Astrocyte of the hippocampus (primary cell): ENCODE data around the gene CAMK2N2.
"Not testable (repeated sequence)": the region's sequence is repeated elsewhere in the genome, so short reads cannot be mapped to it uniquely, and the experiment has no call there.

Experiments
- DNase-seq: peaks from one replicate; pipeline ENCODE4 v3.0.0; 2011; ENCODE audit warnings: low read depth, low spot score

Gene CAMK2N2

DNA sequence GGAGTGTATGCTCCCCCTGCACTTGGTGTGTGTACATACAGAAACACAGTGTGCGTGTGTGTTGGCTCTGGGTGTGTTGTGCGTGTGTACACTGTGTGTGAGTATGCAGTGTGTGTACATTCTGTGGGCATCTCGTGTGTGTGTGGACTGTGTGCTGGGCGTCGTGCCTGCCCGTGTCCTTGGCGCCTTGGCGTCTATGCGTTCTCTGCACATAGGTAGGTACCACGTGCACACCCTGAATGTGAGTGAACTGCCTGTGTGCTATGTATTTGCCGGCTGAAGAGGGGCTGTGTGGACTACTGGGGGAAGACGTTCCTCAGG, 14.0 kb upstream of the CAMK2N2 start:
- no peak for DNase-seq

DNA sequence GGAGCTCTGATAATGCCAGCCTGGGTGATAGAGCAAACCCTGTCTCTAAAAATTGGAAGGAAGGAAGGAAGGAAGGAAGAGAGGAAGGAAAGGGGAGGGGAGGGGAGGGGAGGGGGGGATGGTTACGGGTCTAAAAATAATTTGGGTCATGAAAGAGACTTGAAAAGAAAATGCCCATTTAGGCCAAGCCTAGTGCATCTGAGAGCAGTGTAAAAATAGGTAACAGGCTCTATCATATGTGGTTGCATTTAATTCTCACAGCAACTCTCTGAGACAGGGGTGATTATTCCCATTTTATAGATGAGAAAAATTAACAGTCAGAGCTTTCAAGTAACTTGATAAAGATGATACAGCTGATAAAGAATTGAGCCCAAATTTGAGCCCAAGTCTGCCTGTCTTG, 10.9 kb upstream of the CAMK2N2 start:
- DNase-seq, result no peak

DNA sequence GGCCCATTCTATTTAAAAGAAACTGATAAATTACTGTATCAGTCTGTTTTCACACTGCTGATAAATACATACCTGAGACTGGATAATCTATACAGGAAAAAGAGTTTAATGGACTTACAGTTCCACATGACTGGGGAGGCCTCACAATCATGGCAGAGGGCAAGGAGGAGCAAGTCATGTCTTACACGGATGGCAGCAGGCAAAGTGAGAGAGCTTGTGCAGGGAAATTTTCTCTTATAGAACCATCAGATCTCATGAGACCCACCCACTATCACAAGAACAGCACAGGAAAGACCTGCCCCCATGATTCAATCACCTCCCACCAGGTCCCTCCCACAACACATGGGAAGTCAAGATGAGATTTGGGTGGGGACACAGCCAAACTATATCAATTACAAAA, 5.9 kb upstream of the CAMK2N2 start:
- not testable (repeated sequence) for DNase-seq

DNA sequence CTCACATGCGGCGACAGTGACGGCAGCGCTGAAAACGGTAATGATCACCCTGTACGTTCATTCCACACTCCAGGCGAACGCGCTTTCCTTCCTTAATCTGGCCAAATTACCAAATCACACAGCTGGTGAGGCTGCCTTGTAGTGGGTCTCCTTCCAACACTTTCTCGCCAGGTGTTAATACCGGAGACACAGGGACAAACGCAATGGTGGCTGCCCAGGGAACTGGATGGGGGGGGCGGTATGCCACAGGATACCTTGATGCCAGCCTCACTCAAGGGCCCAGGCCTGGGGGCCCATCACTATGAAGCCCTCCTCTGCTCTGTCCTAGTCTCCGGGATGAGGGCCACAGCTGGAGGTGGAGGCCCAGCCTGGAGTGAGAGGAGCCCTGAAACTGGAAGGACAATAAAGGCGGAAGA, 1.4 kb upstream of the CAMK2N2 start:
- no peak for DNase-seq

DNA sequence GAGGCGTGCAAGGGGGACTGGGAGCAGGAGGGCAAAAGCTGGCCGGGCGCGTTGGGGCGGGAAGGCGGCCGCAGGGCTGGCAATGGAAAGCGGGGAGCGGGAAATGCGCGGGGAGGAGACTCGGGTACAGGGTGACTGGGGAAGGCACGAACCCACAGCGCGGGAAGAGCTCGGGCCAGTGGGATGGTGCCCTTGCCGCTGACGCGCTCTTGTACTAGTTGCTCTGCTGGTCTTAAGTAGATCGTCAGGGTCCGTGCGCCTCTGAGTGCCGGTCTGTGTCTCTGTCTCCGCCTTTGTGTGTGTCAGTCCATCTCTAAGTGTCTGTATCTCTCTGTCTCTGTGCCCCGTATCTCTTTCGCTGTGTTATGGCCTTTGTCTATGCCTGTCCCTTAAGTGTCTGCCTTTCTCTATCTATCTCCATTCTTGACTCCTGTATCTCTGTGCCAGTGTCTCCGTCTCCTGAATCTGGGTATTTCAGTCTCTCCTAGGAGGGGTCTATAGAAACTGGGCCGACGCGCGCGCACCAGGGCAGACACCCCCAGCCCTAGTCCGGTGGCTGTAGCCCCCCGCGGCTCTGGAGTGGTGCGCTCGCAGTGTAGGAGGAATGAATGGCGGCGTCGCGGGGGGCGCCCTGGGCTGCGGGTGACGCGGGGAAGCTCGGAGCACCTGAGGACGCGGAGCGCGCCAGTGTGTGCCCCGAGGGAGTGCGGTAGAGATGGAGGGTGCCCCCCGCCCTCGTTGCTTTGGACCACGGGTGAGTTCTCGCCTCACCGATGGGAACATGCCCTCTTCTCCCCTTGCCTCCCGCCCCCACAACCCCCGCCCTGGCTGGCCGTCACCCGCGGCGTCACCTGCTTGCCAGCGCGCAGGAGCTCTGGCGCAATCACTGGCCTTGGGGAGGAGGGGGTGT, 756 bp upstream of the CAMK2N2 start:
- DNase-seq, result peak; percentile 34

DNA sequence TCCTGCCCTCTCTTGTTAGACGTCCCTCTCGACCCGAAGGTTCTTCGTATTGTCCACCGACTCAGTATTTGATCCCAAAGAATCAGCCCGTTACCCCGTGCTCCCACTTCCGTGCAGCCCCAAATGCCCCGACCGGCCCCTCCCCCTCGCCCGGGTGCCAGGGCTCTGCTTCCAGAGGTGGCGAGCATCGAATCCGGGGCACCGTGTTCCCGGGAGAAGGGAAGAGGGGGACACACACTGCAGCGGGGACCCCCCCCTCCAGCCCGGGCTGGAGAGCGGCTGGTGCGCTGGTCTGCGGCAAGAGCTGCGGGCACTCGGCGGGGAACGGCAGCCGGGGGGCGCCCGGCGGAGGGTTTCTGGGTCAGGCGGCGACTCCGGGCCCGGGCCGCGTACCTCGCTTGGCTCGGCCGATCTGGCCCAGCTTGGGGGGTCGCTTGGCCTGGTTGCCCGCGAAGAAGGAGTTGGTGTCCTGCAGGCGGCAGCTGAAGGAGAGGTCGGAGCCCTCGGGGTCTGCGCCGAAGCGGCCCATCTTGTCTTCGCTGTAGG, 556 bp downstream of the CAMK2N2 start:
- peak; percentile 21 for DNase-seq

DNA sequence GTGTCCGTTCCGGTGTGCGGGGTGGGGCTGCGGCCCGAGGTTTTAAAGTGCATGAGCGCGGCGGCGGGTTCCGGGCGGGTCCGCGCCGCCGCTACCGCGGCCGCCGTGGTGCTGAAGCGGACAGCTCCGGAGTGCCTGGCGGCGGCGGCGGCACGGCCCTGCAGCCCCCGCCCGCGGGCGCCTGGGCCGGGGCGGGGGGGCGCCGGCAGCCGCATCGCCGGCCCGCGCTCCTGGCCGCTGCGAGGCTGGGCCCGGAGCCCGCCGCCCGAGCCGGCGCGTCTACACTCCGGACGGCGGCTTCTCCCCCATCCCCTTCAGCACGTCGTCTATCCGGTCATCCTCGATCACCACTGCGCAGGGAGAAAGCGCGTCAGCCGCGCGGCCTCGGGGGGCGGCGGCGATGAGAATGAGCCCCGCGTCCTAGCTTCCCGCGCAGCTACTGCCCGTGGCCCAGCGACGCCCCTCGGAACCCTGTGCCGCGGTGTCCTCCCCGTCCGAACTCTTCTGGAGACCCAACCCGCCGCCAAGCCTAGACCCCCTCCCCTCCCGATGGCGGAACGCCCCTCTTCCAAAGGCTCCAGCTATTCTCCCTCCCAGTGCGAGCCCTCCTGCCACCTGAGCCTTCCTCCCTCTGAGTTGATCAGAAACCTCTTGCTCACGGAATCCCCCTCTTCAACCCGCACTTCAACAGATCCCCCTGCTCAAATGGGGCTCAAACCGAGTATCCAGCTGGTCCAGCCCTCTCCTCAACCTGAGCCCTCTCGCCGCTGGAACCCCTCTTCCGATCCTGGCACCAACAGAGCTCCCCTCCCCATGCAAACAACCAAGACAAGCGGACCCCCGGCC, 1.3 kb downstream of the CAMK2N2 start:
- peak; percentile 76 for DNase-seq

DNA sequence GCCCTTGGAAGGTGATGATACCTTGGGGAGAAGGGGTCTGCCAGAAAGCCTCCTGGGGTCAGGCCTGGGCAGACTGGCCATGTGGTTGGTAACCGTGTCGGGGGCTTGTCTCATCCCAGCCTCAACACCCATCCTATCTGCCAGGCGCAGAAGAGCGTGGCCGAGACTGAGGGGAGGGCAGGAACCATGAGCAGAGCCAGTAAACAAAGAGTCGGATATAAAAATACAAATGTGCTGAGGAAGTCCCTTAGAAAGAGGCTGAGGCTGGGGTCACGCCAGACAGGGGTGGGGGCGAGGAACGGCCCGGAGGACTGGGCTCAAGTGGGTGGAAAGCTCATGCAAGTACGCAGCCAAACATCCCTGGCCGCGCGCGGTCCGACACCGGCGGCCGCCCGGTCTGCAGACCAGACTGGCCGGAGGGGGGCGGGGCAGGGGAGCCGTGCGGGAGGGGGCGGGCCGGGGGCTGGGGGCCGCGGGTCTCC, 1.9 kb downstream of the CAMK2N2 start:
- no peak for DNase-seq

DNA sequence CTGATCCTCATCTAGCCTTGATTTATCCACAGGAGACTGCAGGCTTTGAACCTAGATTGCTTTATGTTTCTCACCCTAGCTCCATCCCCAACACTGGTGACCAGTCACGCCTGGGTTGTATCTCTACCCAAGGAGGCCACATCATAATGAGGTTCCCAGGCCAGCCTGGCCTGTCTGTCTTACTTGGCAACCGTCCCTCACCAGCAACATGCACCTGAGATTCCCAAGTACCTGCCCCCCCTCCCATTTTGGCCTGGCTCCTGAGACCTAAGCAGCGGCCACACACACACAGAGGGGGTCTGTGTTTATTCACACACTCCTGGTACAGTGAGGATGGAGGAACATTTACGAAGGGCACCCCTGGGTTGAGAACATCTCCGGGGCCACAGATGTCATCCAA, 2.4 kb downstream of the CAMK2N2 start:
- no peak for DNase-seq

DNA sequence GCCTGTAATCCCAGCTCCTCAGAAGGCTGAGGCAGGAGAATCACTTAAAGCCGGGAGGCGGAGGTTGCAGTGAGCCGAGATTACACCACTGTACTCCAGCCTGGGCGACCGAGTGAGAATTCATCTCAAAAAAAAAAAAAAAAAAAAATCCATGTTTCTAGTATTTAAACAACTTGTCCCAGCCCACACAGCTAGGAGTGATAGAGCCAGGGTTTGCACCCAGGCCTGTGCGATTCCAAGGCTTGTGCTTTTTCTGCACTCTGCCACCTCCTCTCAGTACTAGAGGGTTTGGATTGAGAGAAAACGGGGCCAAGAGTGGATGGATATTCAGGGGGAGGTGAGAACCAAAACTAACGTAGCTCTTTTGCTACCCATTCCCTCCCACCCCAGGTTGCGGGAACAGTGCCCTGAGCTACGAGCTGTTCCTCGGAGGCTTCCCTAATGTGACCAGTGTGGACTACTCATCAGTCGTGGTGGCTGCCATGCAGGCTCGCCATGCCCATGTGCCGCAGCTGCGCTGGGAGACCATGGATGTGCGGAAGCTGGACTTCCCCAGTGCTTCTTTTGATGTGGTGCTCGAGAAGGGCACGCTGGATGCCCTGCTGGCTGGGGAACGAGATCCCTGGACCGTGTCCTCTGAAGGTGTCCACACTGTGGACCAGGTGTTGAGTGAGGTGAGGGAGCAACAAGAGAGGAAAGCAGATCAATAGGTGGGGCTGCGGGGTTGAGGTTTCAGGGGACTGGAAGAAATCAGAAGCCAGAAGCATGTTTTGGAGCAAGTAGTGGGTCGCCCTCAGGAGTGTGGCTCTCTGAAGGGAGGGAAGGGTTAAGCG, 4.1 kb downstream of the CAMK2N2 start:
- DNase-seq, result no peak

DNA sequence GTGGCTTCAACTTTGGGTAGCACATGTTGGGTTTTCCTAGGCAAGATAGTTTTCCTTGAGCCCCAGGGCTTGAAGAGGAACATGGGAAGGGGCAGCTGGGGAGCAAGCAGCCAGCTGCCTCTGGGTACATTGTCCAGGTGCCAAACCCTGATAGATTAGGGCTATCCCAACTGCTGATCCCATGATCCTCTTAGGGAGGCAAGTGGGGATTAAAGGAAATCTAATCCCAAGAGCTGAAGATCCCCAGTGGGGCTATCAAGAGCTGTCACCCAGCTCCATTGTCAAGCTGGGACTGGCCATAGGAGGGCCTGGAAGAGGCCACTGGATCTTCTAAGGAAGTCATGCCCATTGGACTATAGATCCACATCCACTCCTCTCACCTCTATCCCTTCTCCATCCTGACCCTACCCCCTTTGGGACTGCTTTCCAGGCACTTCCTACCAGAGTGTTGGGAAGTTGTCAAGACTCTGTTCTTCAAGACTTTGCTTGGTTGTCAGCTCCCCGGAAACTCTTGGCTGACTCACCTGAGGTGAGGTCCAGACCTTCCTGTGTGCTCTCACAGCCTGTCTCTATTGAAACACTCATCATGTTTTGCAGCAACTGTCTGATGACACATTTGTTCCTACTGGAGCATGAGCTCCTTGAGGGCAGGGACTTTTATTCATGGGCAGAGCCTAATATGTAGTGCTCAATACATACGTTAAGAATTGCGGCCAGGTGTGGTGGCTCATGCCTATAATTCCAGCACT, 5.9 kb downstream of the CAMK2N2 start:
- no peak for DNase-seq

DNA sequence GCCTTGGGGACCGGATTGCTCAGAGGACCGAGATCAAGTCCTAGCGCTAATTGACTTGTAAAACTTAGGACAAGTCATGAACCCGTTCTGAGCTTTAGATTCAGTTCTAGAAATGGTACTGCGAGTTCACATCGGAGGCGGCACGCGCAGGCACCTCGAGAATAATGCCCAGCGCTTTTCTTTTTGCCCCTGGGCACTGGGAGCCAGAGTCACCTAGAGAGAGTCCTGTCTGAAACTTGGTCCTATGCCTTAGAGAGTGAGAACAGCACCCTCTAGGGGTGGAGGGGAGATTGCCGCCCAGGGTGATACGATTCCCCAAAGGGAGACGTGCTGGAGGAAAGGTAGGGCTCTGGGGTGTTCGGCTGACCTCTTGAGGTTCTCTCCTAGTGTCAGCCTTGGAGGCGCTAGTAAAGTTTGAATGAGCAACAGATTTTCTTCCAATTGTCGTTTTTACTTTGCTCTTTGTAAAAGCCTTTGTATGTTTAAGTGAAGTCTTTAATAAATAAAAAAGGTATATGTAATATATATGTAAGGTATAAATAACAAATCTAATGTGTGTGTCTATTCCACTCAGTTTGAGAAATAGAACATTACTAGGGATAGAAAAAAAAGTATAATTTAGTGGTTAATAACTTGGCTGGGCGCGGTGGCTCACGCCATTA, 11.1 kb downstream of the CAMK2N2 start:
- DNase-seq, result peak; percentile 88

DNA sequence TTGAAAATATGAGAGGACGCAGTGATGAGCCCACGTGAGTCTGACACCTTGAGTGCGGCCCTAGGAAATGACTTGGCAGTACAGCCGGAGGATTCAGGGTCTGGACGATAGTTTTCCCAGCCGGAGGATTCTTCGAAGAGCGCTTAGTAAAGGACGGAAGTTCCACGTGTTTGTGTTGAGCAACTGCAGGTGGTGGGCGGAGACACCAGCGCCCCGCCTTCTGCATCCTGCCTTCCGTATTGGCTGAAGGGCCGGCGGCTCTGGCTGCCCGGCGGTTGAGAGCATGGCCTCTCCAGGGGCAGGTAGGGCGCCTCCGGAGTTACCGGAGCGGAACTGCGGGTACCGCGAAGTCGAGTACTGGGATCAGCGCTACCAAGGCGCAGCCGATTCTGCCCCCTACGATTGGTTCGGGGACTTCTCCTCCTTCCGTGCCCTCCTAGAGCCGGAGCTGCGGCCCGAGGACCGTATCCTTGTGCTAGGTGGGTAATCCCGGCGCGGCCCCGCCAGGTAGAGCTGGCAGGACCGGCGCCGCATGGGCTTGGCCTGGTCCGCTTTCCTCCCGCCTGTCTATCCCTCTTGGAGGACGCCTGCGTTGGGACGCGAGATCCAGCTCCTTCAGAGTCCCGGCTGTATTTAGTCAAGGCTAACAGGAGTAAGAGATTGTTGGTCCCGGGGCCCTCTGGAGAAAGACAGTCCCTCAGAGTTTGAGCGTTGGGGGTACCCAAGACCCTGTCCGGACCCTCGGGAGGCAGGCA, 11.8 kb downstream of the CAMK2N2 start, which contains the start of gene EEF1AKMT4:
Gene EEF1AKMT4, plus strand, starts transcription at position 261 of the 755 bp plus-strand sequence. Its CDS starts 23 bp downstream, at position 284.
- peak; percentile 99 for DNase-seq

DNA sequence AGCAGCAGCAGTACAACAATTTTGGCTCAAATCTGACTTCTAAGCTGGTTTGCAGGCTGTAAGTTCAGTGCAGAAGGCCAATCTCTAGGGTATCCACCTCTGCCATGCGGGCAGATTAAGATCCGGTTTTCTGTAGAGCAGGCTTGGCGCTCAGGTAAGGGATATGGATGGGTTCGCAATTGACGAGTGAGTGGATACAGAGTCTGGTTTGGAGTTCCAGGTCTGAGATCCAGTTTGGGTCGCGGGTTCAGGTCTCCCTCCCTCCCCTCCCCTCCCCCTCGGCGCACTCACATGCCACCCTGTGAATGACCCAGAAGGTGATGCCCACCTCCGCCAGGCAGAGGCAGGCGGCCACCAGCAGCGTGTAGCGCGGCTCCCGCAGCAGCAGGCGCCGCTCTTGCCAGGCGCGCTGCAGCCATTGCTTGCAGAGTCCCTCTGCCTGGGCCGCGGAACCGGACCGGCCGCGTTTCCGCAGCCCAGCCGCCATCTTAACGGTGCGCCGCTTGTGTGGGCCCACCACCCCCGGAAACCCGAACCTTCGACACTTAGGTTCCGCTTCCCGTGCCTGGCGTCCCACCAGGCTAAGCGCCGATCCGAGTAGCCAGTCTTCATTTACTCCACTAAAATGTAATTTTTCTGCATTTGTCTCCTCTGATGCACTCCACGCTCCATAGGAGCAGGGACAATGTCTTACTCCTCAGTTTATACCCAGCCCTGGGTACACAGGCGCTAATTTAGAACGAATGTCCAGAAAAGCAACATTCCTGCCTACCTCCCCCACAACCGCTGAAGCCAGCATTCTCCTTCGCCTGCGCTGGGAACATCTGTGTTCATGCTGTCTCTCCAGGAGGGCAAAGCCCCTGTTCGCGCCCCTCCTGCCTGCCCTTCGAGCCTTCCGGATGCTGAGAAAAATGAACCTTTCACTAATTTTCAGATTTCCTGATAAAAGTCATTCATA, 12.6 kb downstream of the CAMK2N2 start, which contains the start of gene ALG3:
Gene ALG3, minus strand, starts transcription at position 509 of the 958 bp plus-strand sequence. Its CDS starts 22 bp downstream, at position 487.
- peak; percentile 94 for DNase-seq

DNA sequence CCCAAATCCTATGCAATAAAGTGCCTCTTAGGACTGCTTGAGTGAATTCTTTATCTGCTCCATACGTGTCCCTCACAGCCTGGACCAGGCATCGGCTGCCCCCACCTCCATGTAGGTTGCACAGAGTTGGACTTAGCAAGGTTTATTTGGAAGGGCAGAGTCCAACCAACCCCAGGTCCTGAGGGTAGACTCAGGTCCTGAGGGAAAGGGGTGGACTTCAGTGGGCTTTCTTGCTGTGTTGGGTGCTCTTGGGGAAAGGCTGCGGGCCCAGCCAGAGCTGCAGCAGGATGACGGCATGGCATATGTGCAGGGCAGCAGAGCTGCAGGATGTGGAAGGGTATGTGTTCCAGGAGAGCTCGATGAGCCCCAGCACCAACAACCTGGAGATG, 19.1 kb downstream of the CAMK2N2 start:
- DNase-seq, result no peak

DNA sequence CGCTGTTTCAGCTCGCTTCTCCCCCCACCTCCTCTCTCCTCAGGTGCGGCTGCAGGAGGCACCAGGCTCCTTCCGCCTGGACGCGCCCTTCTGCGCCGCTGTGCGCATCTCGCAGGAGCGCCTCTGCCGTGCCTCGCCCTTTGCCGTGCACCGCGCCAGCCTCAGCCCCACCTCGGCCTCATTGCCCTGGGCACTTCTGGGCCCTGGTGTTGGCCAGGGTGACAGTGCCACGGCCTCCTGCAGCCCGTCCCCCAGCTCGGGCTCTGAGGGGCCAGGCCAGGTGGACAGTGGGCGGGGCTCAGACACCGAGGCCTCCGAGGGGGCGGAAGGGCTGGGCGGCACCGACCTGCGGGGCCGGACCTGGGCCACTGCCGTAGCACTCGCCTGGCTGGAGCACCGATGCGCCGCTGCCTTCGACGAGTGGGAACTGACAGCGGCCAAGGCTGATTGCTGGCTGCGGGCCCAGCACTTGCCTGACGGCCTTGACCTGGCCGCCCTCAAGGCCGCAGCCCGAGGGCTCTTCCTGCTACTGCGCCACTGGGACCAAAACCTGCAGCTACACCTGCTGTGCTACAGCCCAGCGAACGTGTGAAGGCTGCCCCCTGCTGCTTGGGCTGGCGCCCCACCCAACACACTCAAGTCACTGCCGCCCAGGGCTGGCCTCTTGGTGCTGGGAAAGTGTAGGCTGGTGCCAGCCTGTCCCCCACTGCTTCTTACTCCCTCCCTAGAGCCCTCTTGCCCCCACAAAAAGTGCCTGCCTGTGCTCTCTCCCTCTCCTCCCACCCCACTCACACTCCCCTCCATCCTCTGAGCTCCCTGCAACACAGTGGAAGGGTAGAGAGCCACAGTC, 19.7 kb downstream of the CAMK2N2 start:
- peak; percentile 61 for DNase-seq

DNA sequence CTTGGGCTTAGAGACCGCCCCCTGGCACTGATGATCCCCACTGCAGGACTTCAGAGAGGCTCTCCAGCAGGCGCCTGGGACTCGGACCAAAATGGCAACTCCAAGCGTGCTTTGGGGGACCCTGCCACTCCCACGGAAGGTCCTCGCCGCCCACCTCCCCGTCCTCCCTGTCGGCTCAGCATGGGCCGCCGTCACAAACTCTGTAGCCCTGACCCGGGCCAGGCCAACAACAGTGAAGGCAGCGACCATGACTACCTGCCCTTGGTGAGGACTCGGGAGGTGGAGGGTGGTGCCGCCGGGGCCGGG, 20.3 kb downstream of the CAMK2N2 start:
- no peak for DNase-seq
